DMS153 treated with DMSO at 0.1 percent for 48 hours (cell line): ENCODE results near the gene HOXD10.

ENCODE experiments used
- DNase-seq: peaks from one replicate; lab custom pipeline; 2025; ENCODE audit not compliant: unreplicated experiment; lab: John Stamatoyannopoulos, UW

Gene HOXD10

GRCh38 chr2:176115883-176116813 lies at the start of gene HOXD10:
Gene HOXD10, plus strand, starts transcription at chr2:176116778. Its CDS starts 56 bp downstream, at chr2:176116834.
- DNase-seq: no peak

- DNase-seq: no peak
These were observed 48.8 kb upstream of the HOXD10 start for GRCh38 chr2:176067589-176068418.

DNA sequence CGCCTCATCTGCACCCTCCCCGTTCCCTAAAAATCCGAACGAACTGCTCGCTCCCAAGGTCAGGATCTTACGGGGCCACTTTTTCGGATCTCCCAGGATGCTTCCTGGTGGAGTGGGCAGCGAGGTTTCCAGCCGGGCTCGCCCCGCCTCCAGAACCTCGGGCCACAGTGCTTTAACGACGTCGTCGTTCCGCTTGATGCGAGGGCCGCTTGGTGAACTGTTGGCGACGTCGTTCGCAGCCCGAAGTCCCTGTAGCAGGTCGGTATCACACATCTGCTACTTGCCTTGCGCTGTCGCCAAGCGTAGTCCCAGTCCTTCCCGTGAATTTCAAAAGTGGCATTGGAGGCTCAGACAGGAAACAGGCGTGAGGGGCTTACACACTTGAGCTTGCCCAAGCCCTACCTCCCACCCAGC lies 48.2 kb upstream of the HOXD10 start:
- DNase-seq: no peak

DNA sequence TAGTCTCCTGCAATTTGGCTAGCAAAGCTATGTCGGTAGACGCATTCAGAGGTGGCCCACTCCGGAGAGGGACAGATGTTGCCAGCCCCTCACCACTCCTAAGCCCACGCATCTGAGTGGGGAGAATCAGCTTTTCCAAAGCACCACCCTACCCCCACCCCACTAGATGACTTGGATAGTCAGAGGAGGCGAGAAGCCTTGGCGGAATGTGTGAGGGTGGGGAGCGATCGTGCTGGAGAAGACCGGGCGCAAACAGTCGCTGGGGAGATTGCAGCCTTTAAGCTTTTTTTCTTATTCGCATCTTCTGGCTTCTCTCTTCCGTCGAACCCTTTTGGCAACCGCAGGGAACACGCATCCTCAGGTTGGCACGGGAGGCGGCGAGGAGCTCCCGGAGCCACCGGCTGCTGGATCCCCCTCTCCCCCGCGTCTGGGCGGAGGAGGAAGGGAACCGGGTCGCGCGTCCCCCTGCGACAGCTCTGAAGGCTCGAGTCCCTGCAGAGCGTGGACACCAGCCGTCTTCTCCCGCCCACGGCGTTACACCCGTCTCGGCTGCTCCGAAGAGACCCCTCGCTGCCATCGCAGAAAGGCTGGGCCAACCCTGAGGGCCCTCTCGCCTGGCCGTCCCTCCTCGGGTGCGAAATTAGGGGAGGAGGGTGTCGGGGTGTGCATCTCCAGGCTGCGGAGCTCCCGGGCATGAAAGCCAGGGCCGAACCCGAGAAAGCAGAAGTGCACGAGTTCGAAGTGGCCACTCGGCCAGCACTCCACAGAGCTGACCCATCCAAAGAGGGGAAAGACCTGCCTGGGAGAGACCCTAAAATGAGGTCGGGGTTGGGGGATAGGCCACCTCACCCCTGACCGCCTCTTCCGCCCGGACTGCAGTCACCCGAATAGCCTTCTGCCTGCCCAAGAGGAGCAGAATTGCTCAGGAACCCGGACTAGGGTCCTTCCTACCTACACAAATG lies 45.0 kb upstream of the HOXD10 start:
- DNase-seq: no peak

- no peak for DNase-seq
These were observed 44.3 kb upstream of the HOXD10 start for GRCh38 chr2:176072292-176072669.

- DNase-seq: no peak
These were observed 43.4 kb upstream of the HOXD10 start for GRCh38 chr2:176072951-176073904.

DNA sequence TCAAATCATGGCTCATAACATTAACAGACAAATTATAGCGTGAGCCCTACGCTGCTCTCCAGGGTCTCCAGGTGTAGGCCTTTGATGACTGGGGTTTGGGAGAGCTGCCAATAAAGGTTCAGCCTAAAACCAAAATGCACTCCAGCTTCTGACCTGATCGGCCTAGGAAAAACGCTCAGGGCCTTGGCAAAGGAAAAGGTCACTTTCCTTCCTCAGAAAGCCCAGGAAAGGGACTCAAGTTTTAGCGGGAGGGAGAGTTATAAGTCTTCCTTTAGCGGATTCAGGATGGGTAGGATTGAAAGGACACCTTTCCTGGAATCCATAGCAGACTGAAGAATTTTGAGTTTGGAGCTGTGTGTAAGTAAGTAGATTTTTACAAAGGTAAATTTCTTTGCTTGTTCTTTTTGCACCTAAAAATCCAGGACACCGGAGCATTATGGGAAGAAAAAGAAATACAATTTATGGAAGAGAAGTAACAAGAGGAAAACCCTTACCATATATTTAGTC lies 41.6 kb upstream of the HOXD10 start:
- no peak for DNase-seq

GRCh38 chr2:176075481-176075880 lies 41.1 kb upstream of the HOXD10 start:
- no peak for DNase-seq

DNA sequence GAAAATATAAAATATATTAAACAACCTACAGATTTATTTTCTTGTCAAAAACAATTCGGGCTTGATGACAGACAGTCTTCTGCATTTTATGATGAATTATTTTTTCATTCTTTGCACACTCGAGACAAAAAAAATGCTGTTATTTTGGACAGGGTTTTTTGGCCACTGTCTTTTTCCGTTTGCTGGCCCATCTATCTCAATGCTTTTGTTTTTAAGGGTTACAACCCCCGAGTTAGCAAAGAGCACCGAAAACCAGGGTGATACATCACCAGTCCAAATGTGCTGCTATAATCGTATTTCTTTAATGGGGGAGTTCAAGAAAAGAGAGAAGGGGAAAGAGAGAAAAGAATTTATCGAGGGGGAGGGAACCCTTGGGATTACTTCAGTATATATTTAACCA lies 40.5 kb upstream of the HOXD10 start:
- no peak for DNase-seq

DNA sequence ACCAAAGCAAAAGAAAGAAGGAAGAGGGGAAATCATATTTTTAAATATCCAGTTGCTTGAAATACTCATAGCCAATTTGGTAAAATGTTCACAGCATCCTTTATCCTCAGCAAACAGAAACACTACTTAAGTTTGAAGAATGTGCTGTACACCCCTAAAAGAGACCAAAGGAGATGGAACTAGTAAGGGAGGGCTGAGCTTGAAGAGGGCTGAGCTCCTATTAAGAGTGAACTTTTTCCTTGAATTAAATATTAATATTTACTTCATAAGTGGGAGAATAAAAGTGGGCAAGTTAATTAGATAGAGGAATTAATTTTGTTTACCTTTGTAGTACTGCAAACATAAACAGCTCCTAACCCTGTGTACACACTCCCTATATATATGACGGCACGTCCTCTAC lies 39.8 kb upstream of the HOXD10 start:
- DNase-seq: no peak

- no peak for DNase-seq
These were observed 37.9 kb upstream of the HOXD10 start for GRCh38 chr2:176078541-176079284.

GRCh38 chr2:176079285-176079830 lies 37.2 kb upstream of the HOXD10 start:
- DNase-seq: no peak

DNA sequence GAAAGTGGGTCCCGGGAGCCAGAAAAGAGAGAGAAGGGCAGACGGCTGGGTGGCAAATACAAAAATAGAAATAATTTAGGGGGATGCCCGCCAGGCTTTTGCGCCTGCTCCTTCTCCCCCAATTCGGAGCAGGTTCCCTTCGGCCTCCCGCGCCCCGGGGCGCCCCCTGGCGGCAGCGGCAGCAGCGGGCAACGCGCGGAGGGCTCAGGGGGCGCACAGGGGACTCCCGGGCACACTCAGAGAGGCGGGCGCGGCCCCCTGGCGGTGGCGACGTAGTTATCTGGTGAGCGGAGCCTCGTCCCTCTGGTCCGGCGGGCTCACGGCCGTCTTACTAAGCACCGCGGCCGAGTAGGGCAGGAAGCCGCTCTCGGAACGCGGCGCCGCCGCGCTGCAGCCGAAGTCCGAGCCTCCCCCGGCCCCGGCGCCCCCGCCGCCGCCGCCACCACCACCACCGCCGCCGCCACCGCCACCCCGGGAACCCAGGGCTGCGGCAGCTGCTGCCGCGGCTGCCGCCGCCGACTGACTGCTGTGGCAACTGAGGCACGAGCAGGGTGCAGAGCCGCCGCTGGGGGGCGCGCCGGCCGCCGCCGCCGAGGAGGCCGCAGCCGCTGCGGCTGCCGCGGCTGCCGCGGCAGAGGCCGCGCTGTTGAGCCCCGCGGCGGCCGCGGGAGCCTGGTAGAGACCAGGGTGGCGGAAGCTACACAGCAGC lies 36.6 kb upstream of the HOXD10 start:
- DNase-seq: no peak

DNA sequence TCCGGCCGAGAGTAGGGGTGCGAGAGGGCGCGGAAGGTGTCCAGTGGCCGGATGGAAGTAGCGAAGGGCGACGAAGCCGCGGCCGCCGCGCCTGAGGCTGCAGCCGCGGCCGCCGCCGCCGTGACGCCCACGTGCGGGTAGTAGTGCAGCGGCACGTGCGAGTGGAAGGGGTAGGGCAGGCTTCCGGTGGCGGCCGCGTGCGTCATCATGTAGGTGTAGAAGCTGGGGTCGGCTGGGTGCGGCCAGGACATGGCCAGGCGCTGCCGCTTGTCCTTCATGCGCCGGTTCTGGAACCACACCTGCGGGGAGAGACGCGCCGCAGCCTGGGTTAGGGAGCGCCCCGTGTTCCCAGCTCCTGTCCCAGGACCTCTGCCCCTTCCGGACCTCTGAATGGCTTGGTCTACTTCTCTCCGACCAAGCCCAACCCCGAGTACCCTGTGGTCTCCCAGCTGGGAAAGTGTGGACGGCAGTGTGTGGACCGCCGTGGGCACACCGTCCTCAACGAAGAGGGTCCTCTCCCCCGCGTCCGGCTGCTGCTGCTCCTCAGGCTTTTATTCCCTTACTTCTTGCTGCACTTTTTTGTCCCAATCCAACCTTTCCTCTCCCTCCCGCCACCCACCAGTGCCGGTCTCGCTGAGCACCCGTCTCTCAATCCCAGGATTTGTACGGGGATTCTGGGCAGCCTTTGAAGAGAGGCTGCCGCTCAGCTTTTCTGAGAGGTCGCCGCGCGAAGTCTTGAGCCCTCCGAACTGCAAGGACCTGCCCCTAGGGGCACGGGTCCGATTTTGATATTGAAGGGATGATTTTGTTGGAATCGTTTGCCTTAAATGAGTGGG lies 35.8 kb upstream of the HOXD10 start:
- no peak for DNase-seq

DNA sequence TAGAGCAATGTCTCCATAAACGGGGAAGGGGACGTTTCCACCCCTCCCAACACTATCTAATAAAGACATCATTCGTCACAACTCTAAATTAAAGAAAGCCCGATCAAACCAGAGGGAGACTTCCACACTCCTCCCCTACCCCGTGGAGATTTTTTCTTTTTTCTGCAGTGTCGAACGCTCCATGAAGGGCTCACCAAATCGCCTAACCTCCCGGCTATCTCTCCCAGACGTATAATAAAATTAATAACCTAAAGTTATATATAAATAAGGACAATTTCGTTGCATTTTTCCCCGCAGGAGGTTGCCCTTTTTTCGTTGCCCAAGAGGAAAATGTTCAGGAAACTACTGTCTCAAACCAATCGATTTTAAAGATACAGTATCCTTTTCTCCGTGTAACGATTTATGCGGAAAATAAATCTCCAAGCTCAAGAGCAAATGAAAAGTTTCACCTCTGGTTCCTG lies 35.2 kb upstream of the HOXD10 start:
- DNase-seq: no peak

- no peak for DNase-seq
These were observed 34.6 kb upstream of the HOXD10 start for GRCh38 chr2:176081837-176082524.

GRCh38 chr2:176082525-176082823 lies 34.1 kb upstream of the HOXD10 start:
- DNase-seq: no peak
